Spleen (tissue), 11 donors: ENCODE measurements around the gene ISOC2. TPM values are rescaled to one million over a fixed set of nuclear protein-coding genes. Genes with fewer than 3 reads are reported as not detected.

Source experiments
- DNase-seq: peaks from one replicate; pipeline ENCODE4 v3.0.0-alpha.2; 2020
- H3K27ac ChIP-seq, 8 donors: fragments of 200-600 bp; sonication (generic) in 7 of 8; 1 replicate in 4 of 8; 2 replicates in 4 of 8; pipeline versions ENCODE4 v1.5.0 to v1.8.0; 2016 to 2021; ENCODE audit warnings: inconsistent platforms in 4 of 8, mild to moderate bottlenecking in 4 of 8, moderate library complexity in 1 of 8
- H3K27me3 ChIP-seq, 7 donors: fragments of 200-600 bp; sonication (generic) in 6 of 7; replicated peaks in 1 of 7; 1 replicate in 4 of 7; 2 replicates in 3 of 7; pipeline versions ENCODE4 v1.5.0 to v1.8.0; 2016 to 2021; ENCODE audit warnings: inconsistent platforms in 3 of 7, mild to moderate bottlenecking in 1 of 7
- H3K36me3 ChIP-seq, 6 donors: fragments of 200-600 bp; sonication (generic) in 5 of 6; 1 replicate in 4 of 6; 2 replicates in 2 of 6; pipeline versions ENCODE4 v1.5.0 to v1.8.0; 2016 to 2021; ENCODE audit warnings: inconsistent platforms in 2 of 6
- H3K4me1 ChIP-seq, 6 donors: fragments of 200-600 bp; sonication (generic) in 5 of 6; 1 replicate in 3 of 6; 2 replicates in 3 of 6; pipeline versions ENCODE4 v1.5.0 to v1.8.0; 2016 to 2021; ENCODE audit warnings: inconsistent platforms in 3 of 6
- H3K4me3 ChIP-seq, 8 donors: fragments of 200-600 bp; sonication (generic) in 7 of 8; 1 replicate in 4 of 8; 2 replicates in 4 of 8; pipeline versions ENCODE4 v1.5.0 to v1.8.0; 2016 to 2021; ENCODE audit warnings: inconsistent platforms in 4 of 8, mild to moderate bottlenecking in 4 of 8, moderate library complexity in 2 of 8
- H3K9me3 ChIP-seq, 8 donors: fragments of 200-600 bp; sonication (generic) in 7 of 8; 1 replicate in 4 of 8; 2 replicates in 4 of 8; pipeline versions ENCODE4 v1.5.0 to v1.8.0; 2016 to 2021; ENCODE audit warnings: inconsistent platforms in 4 of 8
- POLR2A ChIP-seq, 3 donors: fragments of 450-650 bp; IDR thresholded peaks; one replicate each; pipeline ENCODE4 v1.5.1; 2017; ENCODE audit warnings: antibody characterized with exemption in 3 of 3, mild to moderate bottlenecking in 1 of 3
- POLR2AphosphoS5 ChIP-seq, 3 donors: sonication (generic); formaldehyde crosslinking; IDR thresholded peaks; one replicate each; pipeline ENCODE4 v1.5.1; 2017; ENCODE audit warnings: antibody characterized with exemption in 3 of 3
- WGBS, 5 donors: extraction: QIAGEN DNeasy Blood & Tissue Kit in 3 of 5; methylation state at CpG; one replicate each; pipeline versions ENCODE4 v1.1.5 to v1.1.7; 2013 to 2018; 5-methylcytosine and 5-hydroxymethylcytosine counted together
- intact Hi-C: fragments of 100-400 bp; cut with DNase I; formaldehyde crosslinking; loops from one replicate; pipeline ENCODE4 v1.15.0; 2023; ENCODE audit warnings: low total_unique reads
- polyA plus RNA-seq, 3 donors: library from polyadenylated mRNA; stranded (reverse); fragments of 200-250 nt; gene quantifications; one replicate each; pipeline ENCODE4 v1.2.1, GENCODE V29; 2013
- total RNA-seq, 7 donors: library from RNA; depleted of rRNA in 3 of 7; stranded (reverse); fragments of >200 nt in 3 of 7; fragmentation: NEBNext Ultra II Directional in 4 of 7; extraction: Animal tissue kit (Norgen Biotek cat#: 25700) in 4 of 7; gene quantifications; one replicate each; pipeline versions ENCODE4 v1.1.0 to v1.2.1, GENCODE V29; 2016 to 2021
- TF ChIP-seq, protein P1 (sequence below), 11 experiments: fragments of 200-600 bp in 7 of 11; fragments of 450-650 bp in 4 of 11; sonication (generic) in 4 of 11; IDR thresholded peaks in 8 of 11; conservative IDR thresholded peaks in 3 of 11; 1 replicate in 7 of 11; 2 replicates in 4 of 11; pipeline versions ENCODE4 v1.4.0 to v1.8.0; 2016 to 2021; ENCODE audit warnings: antibody characterized with exemption in 11 of 11, inconsistent platforms in 4 of 11, mild to moderate bottlenecking in 1 of 11
- donor health status: healthy with polysubstance abuse.
- donor health status: DM: no; HTN: no; CAD: no; lungs with moderate emphysema.
- donor health status: DM: no; HTN: no; CAD: no.
- donor health status: Bipolar disorder and iron deficiency.
- donor health status: healthy.
- donor health status: DM: no; HTN: no; CAD: no.
- donor health status: DM: yes; HTN: yes; CAD: no.

Gene ISOC2
- total and polyA plus RNA-seq, 10 donors: 38.6 to 98.7 (median 55.3) TPM

DNA sequence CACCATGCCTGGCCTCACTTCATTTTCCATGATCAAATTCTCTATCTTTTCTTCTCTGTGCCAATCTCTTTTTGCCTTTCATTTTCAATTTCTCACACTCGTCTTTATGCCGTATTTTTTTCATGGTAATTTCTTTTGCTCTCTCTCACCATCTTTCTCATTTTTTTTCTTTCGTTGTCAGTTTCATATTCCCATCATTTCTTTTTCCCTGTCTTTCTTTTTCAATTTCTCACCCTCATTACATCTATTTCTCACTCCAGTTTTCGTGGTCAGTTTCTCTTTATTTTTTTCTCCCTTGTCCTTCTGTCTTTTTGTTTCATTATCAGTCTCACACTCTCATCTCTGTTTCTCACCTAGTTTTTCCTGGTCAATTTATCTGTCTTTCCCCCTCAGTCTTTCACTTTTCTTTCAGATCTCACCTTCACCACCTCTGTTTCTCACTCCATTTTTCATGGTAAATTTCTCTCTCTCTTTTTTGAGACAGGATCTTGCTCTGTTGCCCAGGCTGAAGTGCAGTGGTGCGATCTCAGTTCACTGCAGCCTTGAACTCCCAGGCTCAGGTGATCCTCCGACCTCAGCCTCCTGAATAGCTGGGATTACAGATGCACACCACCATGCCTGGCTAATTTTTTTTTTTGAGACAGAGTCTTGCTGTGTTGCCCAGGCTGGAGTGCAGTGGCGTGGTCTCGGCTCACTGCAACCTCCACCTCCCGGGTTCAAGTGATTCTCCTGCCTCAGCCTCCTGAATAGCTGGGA, 40.9 kb upstream of the ISOC2 start:
- Histone ChIP-seq H3K4me3 (no peak overlapping the region), H3K9me3 (no peaks in the 10 kb centered on the region), H3K27ac (no peak overlapping the region), H3K27me3 (no peaks in the 10 kb centered on the region), H3K4me1 (peaks cover 4 to 17% (median 15%) of the 10 kb centered on the region in 6 donors), H3K36me3 (peaks cover 0 to 31% (median 0%) of the 10 kb centered on the region in 6 donors)
- 88 to 93% (median 90%) methylated on average over 8 to 9 of the region's 9 CpGs for WGBS, 5 donors
- TF ChIP-seq POLR2AphosphoS5 (IDR thresholded peaks at IDR 0.05) (no peak), POLR2A (IDR thresholded peaks at IDR 0.05) (no peak)
- TF ChIP-seq, protein P1, sequence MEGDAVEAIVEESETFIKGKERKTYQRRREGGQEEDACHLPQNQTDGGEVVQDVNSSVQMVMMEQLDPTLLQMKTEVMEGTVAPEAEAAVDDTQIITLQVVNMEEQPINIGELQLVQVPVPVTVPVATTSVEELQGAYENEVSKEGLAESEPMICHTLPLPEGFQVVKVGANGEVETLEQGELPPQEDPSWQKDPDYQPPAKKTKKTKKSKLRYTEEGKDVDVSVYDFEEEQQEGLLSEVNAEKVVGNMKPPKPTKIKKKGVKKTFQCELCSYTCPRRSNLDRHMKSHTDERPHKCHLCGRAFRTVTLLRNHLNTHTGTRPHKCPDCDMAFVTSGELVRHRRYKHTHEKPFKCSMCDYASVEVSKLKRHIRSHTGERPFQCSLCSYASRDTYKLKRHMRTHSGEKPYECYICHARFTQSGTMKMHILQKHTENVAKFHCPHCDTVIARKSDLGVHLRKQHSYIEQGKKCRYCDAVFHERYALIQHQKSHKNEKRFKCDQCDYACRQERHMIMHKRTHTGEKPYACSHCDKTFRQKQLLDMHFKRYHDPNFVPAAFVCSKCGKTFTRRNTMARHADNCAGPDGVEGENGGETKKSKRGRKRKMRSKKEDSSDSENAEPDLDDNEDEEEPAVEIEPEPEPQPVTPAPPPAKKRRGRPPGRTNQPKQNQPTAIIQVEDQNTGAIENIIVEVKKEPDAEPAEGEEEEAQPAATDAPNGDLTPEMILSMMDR (IDR thresholded peaks at IDR 0.05 in 8 of 11, conservative IDR thresholded peaks at IDR 0.05 in 3 of 11): no peak
- intact Hi-C loops: loop anchor here (10.0 kb wide), 1 partner anchor 358 kb away; the partner anchor contains the start of gene TNNT1
- DNase-seq: no peak

DNA sequence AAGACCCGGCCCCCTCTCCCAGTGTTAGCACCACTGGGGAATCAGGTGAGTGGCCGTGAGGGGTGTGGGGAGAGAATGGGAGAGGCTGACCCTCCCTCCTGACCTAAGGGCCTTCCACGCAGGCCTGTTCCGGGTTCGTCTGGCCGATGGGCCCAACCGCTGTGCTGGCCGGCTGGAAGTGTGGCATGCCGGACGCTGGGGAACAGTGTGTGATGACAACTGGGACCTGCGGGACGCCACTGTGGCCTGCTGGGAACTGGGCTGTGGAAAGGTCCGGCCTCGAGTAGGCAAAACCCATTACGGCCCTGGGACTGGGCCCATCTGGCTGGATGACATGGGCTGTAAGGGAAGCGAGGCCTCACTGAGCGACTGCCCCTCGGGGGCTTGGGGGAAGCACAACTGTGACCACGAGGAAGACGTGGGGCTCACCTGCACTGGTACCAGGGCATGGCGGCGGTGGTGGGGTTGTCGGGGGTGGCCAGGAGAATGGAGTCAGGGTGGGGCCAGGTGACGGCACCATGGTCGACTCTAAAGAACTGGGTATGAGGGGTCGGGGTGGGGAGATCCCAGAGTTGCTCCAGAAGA, 39.0 kb upstream of the ISOC2 start:
- Histone ChIP-seq H3K36me3 (peaks cover 0 to 31% (median 0%) of the 10 kb centered on the region in 6 donors), H3K27ac (no peak overlapping the region), H3K4me3 (no peak overlapping the region), H3K4me1 (peaks cover 4 to 17% (median 15%) of the 10 kb centered on the region in 6 donors), H3K9me3 (no peaks in the 10 kb centered on the region), H3K27me3 (no peaks in the 10 kb centered on the region)
- DNase-seq: no peak
- 94 to 96% (median 95%) methylated on average over 21 to 26 of the region's 26 CpGs for WGBS, 5 donors
- TF ChIP-seq POLR2AphosphoS5 (IDR thresholded peaks at IDR 0.05): peak in 2 of 3 donors; percentile 24 to 26
- TF ChIP-seq POLR2A (IDR thresholded peaks at IDR 0.05): no peak
- TF ChIP-seq, protein P1 (IDR thresholded peaks at IDR 0.05 in 8 of 11, conservative IDR thresholded peaks at IDR 0.05 in 3 of 11): no peak
- intact Hi-C loops: loop anchor here (10.0 kb wide), 1 partner anchor 356 kb away; the partner anchor contains the start of gene TNNT1

DNA sequence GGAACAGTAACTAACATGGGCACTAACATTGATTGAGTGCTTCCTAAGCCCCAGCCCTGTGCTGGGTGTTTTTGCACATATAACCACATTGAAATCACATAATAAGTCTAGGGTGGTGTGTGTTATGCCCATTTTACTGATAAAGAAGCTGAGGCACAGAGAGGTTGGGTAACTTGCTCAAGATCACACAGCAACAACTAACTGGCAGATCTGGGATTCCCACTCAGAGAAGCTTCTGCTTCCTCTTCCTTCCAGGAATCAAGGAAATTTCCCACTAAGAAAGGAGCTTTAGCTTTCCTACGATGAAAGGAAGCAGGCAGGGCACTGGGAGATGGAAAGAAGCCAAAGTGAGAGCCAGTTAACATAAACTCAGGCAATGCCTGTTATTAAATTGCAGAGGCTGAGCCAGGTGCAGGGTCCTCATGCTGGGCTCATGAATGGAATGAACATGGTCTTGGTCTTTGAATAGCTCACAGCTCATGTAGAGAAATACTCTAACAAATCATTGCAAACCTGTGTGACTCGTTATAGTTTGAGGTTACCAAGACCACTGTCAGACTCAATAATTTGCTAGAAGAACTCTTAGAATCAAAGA, 36.9 kb upstream of the ISOC2 start:
- Histone ChIP-seq H3K27me3 (peaks cover 0 to 16% (median 9%) of the 10 kb centered on the region in 7 donors), H3K4me1 (peaks cover 0 to 8% (median 4%) of the 10 kb centered on the region in 6 donors), H3K36me3 (peaks cover 0 to 31% (median 0%) of the 10 kb centered on the region in 6 donors), H3K4me3 (no peak overlapping the region), H3K9me3 (no peaks in the 10 kb centered on the region), H3K27ac (no peak overlapping the region)
- intact Hi-C loops: no loop called here
- no peak for DNase-seq
- no peak for TF ChIP-seq POLR2A (IDR thresholded peaks at IDR 0.05)
- TF ChIP-seq, protein P1 (IDR thresholded peaks at IDR 0.05 in 8 of 11, conservative IDR thresholded peaks at IDR 0.05 in 3 of 11): no peak
- TF ChIP-seq POLR2AphosphoS5 (IDR thresholded peaks at IDR 0.05): no peak
- WGBS, 5 donors: 28 to 71% (median 36%) methylated on average over 2 of the region's 2 CpGs
